GM13976 (cell line): Measurements from ENCODE around the gene SHISAL1.
A peak's percentile ranks its signal among the peaks of the same experiment; 100 is the strongest.
"Not testable (repeated sequence)": the region's sequence is repeated elsewhere in the genome, so short reads cannot be mapped to it uniquely, and the experiment has no call there.

Experiments used
- DNase-seq: peaks from one replicate; pipeline ENCODE4 v3.0.0; 2012; ENCODE audit warnings: low spot score
- in situ Hi-C: fragments of 300-500 bp; cut with MboI; formaldehyde crosslinking; loops from one replicate; pipeline ENCODE4 v1.12.0; 2022; ENCODE audit warnings: low sequenced_read_pairs, mixed read lengths, inconsistent platforms; ENCODE audit not compliant: unreplicated experiment
- TF ChIP-seq, protein P1 (sequence below): IDR thresholded peaks from 2 replicates; pipeline ENCODE4 v1.5.1; 2012; ENCODE audit warnings: borderline replicate concordance, mild to moderate bottlenecking; ENCODE audit not compliant: insufficient read depth; ENCODE audit errors: extremely low read depth, missing control alignments, control extremely low read depth

The SHISAL1 gene

DNA sequence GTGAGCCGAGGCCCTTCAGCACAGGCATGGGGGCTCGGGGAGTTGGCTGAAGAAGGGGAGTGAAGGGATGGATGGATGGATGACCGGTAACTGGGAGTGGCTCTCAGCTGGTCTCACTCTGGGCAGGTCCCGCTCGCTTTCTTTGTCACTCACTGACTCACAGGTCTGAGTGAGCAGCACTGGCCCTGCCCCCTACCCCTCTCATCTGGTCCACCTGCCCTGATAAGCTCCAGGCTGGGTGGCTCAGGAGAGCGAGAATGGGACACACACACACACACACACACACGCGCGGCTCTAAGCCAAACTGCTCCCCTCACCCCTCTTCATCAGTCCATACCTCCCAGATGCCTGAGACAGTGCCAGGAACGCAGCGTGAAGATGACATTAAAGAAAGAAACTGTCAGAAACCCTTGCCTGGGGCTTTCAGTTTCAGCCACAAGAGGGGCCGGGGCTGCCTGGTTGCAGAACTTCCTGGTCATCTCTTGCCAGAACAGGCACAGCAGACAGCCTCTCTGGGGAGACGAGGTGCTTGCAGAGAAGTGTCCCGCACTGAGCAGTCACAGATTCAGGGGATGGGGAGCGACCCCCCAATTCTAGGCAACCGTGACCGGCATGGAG, 16.5 kb upstream of the SHISAL1 start:
- DNase-seq, result peak; percentile 75
- TF ChIP-seq, protein P1, sequence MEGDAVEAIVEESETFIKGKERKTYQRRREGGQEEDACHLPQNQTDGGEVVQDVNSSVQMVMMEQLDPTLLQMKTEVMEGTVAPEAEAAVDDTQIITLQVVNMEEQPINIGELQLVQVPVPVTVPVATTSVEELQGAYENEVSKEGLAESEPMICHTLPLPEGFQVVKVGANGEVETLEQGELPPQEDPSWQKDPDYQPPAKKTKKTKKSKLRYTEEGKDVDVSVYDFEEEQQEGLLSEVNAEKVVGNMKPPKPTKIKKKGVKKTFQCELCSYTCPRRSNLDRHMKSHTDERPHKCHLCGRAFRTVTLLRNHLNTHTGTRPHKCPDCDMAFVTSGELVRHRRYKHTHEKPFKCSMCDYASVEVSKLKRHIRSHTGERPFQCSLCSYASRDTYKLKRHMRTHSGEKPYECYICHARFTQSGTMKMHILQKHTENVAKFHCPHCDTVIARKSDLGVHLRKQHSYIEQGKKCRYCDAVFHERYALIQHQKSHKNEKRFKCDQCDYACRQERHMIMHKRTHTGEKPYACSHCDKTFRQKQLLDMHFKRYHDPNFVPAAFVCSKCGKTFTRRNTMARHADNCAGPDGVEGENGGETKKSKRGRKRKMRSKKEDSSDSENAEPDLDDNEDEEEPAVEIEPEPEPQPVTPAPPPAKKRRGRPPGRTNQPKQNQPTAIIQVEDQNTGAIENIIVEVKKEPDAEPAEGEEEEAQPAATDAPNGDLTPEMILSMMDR, result no peak
- in situ Hi-C loops, result no loop called here

DNA sequence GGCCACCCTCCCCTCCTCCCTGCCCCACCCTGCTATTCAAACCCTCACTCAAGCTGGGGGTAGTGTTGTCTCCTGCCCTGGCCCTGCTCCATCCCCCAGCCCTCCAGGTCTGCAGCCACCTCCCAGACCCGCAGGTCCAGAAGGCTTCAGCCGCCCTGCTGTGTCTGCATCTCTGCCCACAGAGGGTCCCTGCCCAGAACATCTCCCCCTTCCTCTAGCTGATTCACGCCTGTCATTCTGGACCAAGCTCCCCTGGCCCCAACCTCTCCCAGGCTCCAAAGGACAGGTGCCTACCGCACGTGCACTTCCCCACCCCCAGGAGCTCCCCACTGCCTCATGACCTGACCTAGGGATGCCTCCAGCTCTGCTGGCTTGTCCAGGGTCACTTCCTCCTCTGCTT, 16.0 kb upstream of the SHISAL1 start:
- TF ChIP-seq, protein P1, result no peak
- DNase-seq, result no peak
- in situ Hi-C loops, result no loop called here

GRCh38 chr22:44328326-44328725, 15.6 kb upstream of the SHISAL1 start:
- TF ChIP-seq, protein P1, result no peak
- in situ Hi-C loops, result no loop called here
- no peak for DNase-seq

- TF ChIP-seq, protein P1, result no peak
- DNase-seq, result no peak
- in situ Hi-C loops, result no loop called here
Measured at GRCh38 chr22:44326491-44326885, 13.7 kb upstream of the SHISAL1 start.

DNA sequence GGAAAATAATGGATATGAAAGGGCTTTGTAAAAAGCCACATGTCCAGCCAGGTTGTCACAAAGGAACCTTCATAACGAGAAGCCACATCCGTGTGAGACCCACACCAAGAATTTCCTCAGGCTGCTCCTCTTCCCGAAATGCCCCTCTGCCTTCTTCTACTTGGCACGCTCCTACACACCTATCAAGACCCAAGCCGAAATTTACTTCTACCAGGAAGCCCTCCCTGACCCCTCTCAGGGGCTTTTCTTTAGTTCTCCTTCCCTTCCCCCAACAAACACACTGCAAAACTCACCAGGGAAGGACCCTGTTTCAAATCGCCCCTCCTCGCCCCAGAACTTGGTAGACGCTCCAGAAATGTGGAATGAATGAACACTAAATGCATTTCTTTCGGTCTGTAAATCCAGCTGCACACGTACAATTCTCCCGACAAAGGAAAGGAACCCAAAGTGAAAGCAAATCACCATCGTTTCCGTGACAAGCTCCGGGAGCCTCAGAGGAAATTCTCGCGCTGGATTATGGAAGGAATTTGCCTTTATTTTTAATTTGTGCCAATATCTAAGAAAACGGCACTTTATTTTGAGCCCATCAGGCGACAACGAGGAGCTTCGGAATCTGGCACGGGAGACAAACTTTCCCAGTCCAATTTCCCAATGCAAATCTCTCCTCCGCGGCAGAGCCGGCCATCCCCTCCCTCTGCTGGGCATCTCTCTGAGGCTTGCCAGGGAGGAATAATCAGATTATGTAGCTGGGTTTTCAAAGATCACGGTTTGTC, 13.2 kb upstream of the SHISAL1 start:
- TF ChIP-seq, protein P1, result no peak
- no peak for DNase-seq

GRCh38 chr22:44323140-44323790, 10.5 kb upstream of the SHISAL1 start:
- DNase-seq, in situ Hi-C loops: not testable (repeated sequence)

More for the DNA sequence above, 13.2 kb upstream of the SHISAL1 start:
- in situ Hi-C loops, result no loop called here

DNA sequence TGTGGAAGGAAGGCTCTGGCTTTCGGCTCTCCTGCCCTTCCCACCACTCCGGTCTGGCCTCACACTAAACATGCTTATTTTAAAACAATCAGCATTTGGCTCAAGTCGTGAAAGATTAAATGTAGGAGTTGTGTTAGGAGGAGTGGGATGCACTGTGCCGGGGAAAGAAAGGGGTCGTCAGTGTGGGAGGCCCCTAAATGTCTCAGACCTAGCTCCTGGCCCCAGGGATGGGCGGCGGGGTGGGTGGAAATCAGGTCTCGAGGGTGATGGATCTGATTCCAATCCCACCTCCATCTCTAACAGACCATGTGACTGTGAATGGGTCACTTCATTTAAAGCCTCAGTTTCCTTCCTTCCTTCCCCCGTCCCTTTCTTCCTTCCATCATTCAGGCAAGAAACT, 6.9 kb upstream of the SHISAL1 start:
- TF ChIP-seq, protein P1, result no peak

More for the DNA sequence above, 6.9 kb upstream of the SHISAL1 start:
- in situ Hi-C loops, result no loop called here
- no peak for DNase-seq
